Heart right ventricle (tissue), 16 donors: ENCODE results near the gene PAK1. TPM values are rescaled to one million over a fixed set of nuclear protein-coding genes. Genes with fewer than 3 reads are reported as not detected.

ENCODE experiments used
- ATAC-seq, 8 donors: fragments of 200-7000 bp; cut with Tn5 transposase; one replicate each; pipeline ENCODE4 v1.9.1; 2020; ENCODE audit warnings: mild to moderate bottlenecking in 8 of 8, moderate library complexity in 8 of 8, moderate number of reproducible peaks in 1 of 8
- DNase-seq, 2 donors: peaks; one replicate each; pipeline ENCODE4 v3.0.0-alpha.2; 2020
- H3K27ac ChIP-seq, 10 donors: fragments of 200-600 bp; sonication (generic) in 2 of 10; one replicate each; pipeline versions ENCODE4 v1.5.0 to v1.8.0; 2020 to 2022; ENCODE audit warnings: mild to moderate bottlenecking in 3 of 10
- H3K27me3 ChIP-seq, 7 donors: fragments of 200-600 bp; one replicate each; pipeline ENCODE4 v1.8.0; 2021 to 2022; ENCODE audit warnings: mild to moderate bottlenecking in 2 of 7
- H3K36me3 ChIP-seq, 9 donors: fragments of 200-600 bp; sonication (generic) in 1 of 9; one replicate each; pipeline versions ENCODE4 v1.5.0 to v1.8.0; 2020 to 2022; ENCODE audit warnings: mild to moderate bottlenecking in 2 of 9
- H3K4me1 ChIP-seq, 9 donors: fragments of 200-600 bp; sonication (generic) in 1 of 9; one replicate each; pipeline versions ENCODE4 v1.5.0 to v1.8.0; 2020 to 2022; ENCODE audit warnings: mild to moderate bottlenecking in 4 of 9
- H3K4me3 ChIP-seq, 10 donors: fragments of 200-600 bp; sonication (generic) in 2 of 10; one replicate each; pipeline versions ENCODE4 v1.5.0 to v1.8.0; 2020 to 2022; ENCODE audit warnings: mild to moderate bottlenecking in 7 of 10, moderate library complexity in 2 of 10
- H3K9me3 ChIP-seq, 11 donors: fragments of 200-600 bp in 10 of 11; sonication (generic) in 2 of 11; one replicate each; pipeline versions ENCODE4 v1.5.0 to v1.8.0; 2013 to 2022; ENCODE audit warnings: mild to moderate bottlenecking in 2 of 11, control low read depth in 1 of 11, moderate library complexity in 1 of 11
- CTCF ChIP-seq, 9 donors: fragments of 200-600 bp; sonication (generic) in 2 of 9; IDR thresholded peaks; one replicate each; pipeline versions ENCODE4 v1.5.0 to v1.8.0; 2021 to 2022; ENCODE audit warnings: antibody characterized with exemption in 9 of 9, mild to moderate bottlenecking in 5 of 9, moderate library complexity in 1 of 9
- WGBS, 2 donors: extraction: QIAGEN DNeasy Blood & Tissue Kit; methylation state at CpG; one replicate each; pipeline ENCODE4 v1.1.7; 2013; ENCODE audit warnings: inconsistent platforms in 1 of 2; 5-methylcytosine and 5-hydroxymethylcytosine counted together
- intact Hi-C, 10 donors: fragments of 100-400 bp; cut with DNase I; formaldehyde crosslinking; loops; one replicate each; pipeline versions ENCODE4 v1.11.1 to v1.14.2; 2022
- polyA plus RNA-seq, 2 donors: library from polyadenylated mRNA; stranded (reverse); fragments of 200-250 nt; gene quantifications; one replicate each; pipeline ENCODE4 v1.2.3, GENCODE V29; 2013
- total RNA-seq, 10 donors: library from RNA; stranded (reverse); fragmentation: NEBNext Ultra II Directional in 3 of 10; extraction: Animal tissue kit (Norgen Biotek cat#: 25700) in 3 of 10; gene quantifications; one replicate each; pipeline versions ENCODE4 v1.2.1 to v1.2.4, GENCODE V29; 2021 to 2023
- donor health status: Arrhythmogenic right ventricular cardiomyopathy.
- donor health status: ischemic (EF 13 %, LVEDD 7.1; RV severe dilation, severe dysfunction).
- donor health status: healthy with polysubstance abuse.
- donor health status: DM: no; HTN: yes; CAD: no.
- donor health status: DM: no; HTN: no; CAD: no.
- donor health status: ischemic (EF 25% LVEDD 6.9; RV normal size, moderate dysfunction).
- donor health status: ischemic (EF 25% LVEDD 5.7; RV mildly dilated, moderate dysfunction).
- donor health status: healthy.
- donor health status: DM: yes; HTN: yes; CAD: no.
- donor health status: Ischemic cardiomyopathy.
- donor health status: ischemic (EF 35%, LVEDD 5.7; RV mildly dilated, moderate dysfunction).
- donor health status: nonischemic (EF 11% LVEDD 7.7; RV severe dilation, severe dysfunction).
- donor health status: DM: yes; HTN: yes; CAD: no.
- donor health status: PGD.
- donor health status: ischemic (EF 29% LVEDD 5.4; RV normal size, mild dysfunction).
- donor health status: nonischemic (EF 23%, LVEDD 6.1; RV moderate dilation, normal function).

PAK1 gene
- total and polyA plus RNA-seq, 12 donors: 2.4 to 17.7 (median 6.8) TPM

- ATAC-seq (no peak), DNase-seq (no peak)
- Histone ChIP-seq H3K27me3 (peaks cover 0 to 14% (median 0%) of the 10 kb centered on the region in 7 donors), H3K9me3 (no peaks in the 10 kb centered on the region), H3K4me3 (no peak overlapping the region), H3K4me1 (peaks cover 0 to 5% (median 3%) of the 10 kb centered on the region in 9 donors), H3K36me3 (no peaks in the 10 kb centered on the region), H3K27ac (no peak overlapping the region)
- intact Hi-C loops: no loop called here
- 82 to 88% methylated on average over 2 of the region's 2 CpGs for WGBS, 2 donors
- TF ChIP-seq CTCF (IDR thresholded peaks at IDR 0.05): no peak
Observed at GRCh38 chr11:77467993-77468392, 5.9 kb downstream of the PAK1 start.

DNA sequence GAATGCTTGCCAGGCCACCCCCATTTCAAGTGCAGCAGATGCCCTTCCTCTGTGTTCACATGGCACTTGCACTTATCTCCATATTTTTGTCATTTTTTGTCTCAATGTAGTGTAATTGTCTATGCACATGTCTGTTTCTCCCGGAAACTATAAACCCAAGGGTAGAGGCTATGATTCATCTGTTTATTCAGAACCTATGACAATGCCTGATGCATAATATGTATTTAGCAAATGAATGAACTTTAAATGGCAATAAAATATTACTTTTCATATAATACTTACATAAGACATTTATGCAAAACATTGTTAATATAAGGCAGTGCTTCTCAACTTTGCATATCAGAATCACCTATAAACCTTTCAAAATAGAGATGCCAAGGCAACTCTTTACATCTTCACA, 6.7 kb downstream of the PAK1 start:
- WGBS, 2 donors: 64 to 85% methylated on average over 1 of the region's 1 CpG
- Histone ChIP-seq H3K27ac (no peak overlapping the region), H3K36me3 (no peaks in the 10 kb centered on the region), H3K27me3 (peaks cover 0 to 11% (median 0%) of the 10 kb centered on the region in 7 donors), H3K4me3 (no peak overlapping the region), H3K4me1 (no peaks in the 10 kb centered on the region), H3K9me3 (no peaks in the 10 kb centered on the region)
- DNase-seq (no peak), ATAC-seq (no peak)
- intact Hi-C loops: no loop called here
- no peak for TF ChIP-seq CTCF (IDR thresholded peaks at IDR 0.05)

GRCh38 chr11:77457340-77457739, 16.6 kb downstream of the PAK1 start:
- TF ChIP-seq CTCF (IDR thresholded peaks at IDR 0.05): no peak
- Histone ChIP-seq H3K27me3 (no peaks in the 10 kb centered on the region), H3K36me3 (no peaks in the 10 kb centered on the region), H3K9me3 (no peaks in the 10 kb centered on the region), H3K27ac (peak overlapping the region in 1 of 10 donors; percentile 12), H3K4me1 (peaks cover 0 to 15% (median 0%) of the 10 kb centered on the region in 9 donors), H3K4me3 (no peak overlapping the region)
- WGBS, 2 donors: 65 to 73% methylated on average over 5 of the region's 5 CpGs
- intact Hi-C loops: loop anchor here in 1 of 10 donors (2.0 kb wide), 1 partner anchor 35 kb away; no protein-coding TSS in a partner anchor
- ATAC-seq (no peak), DNase-seq (no peak)

- H3K9me3 ChIP-seq: no peaks in the 10 kb centered on the region
- H3K27ac ChIP-seq: no peak overlapping the region
- no peak for TF ChIP-seq CTCF (IDR thresholded peaks at IDR 0.05)
- ATAC-seq (no peak), DNase-seq (no peak)
- intact Hi-C loops: loop anchor here in 1 of 10 donors (2.0 kb wide), 1 partner anchor 37 kb away; no protein-coding TSS in a partner anchor
- no peak overlapping the region for H3K4me3 ChIP-seq
- H3K27me3 ChIP-seq: no peaks in the 10 kb centered on the region
- H3K36me3 ChIP-seq: no peaks in the 10 kb centered on the region
- H3K4me1 ChIP-seq: peaks cover 0 to 15% (median 0%) of the 10 kb centered on the region in 9 donors
Observed at GRCh38 chr11:77455740-77456139, 18.2 kb downstream of the PAK1 start.
